SK-N-SH (cell line): ENCODE measurements around the gene ZNF724. TPM values are rescaled to one million over a fixed set of nuclear protein-coding genes. Genes with fewer than 3 reads are reported as not detected.

ENCODE experiments used
- CTCF ChIA-PET: fragments of 300-600, 350-600 bp; formaldehyde crosslinking; extraction: SDS; loops from one replicate; lab custom pipeline; 2021; lab: Yijun Ruan, JAX
- POLR2A ChIA-PET: fragments of 350-600 bp; sonication (Branson Sonifier 250); formaldehyde crosslinking; extraction: SDS; loops from one replicate; lab custom pipeline; 2020; ENCODE audit warnings: antibody characterized with exemption, inconsistent platforms; lab: Yijun Ruan, JAX
- DNase-seq: peaks from one replicate; pipeline ENCODE4 v3.0.0; 2012
- H2AFZ ChIP-seq: fragments of 200-600 bp; sonication (generic); 2 replicates; pipeline ENCODE4 v1.8.1; 2016; ENCODE audit warnings: antibody characterized with exemption, mild to moderate bottlenecking, low read depth
- H3F3A ChIP-seq: fragments of 200-600 bp; sonication (generic); replicated peaks from 2 replicates; pipeline ENCODE3; 2016; ENCODE audit warnings: antibody characterized with exemption, mild to moderate bottlenecking; ENCODE audit not compliant: insufficient read depth
- H3K27ac ChIP-seq, 2 experiments: fragments of 200-500 bp in 1 of 2; fragments of 200-600 bp in 1 of 2; sonication (Bioruptor generic) in 1 of 2; sonication (generic), shearing (Covaris generic) in 1 of 2; 2 replicates each; pipeline versions ENCODE4 v1.5.1 to v1.6.1; 2014 to 2016; ENCODE audit warnings: low read depth in 2 of 2, inconsistent platforms in 1 of 2, low read length in 1 of 2, mild to moderate bottlenecking in 1 of 2, mixed read lengths in 1 of 2
- H3K27me3 ChIP-seq: fragments of 200-600 bp; sonication (generic), shearing (Covaris generic); 2 replicates; pipeline ENCODE4 v1.6.1; 2016; ENCODE audit warnings: mixed run types; ENCODE audit not compliant: insufficient read depth
- H3K36me3 ChIP-seq, 2 experiments: fragments of 200-500 bp in 1 of 2; fragments of 200-600 bp in 1 of 2; sonication (Bioruptor generic) in 1 of 2; sonication (generic) in 1 of 2; replicated peaks in 1 of 2; 2 replicates each; pipeline versions ENCODE3 to v1.5.1; 2014 to 2016; ENCODE audit warnings: low read length in 1 of 2, mild to moderate bottlenecking in 1 of 2; ENCODE audit not compliant: insufficient read depth in 2 of 2, control insufficient read depth in 1 of 2
- H3K4me1 ChIP-seq, 2 experiments: fragments of 200-500 bp in 1 of 2; fragments of 200-600 bp in 1 of 2; sonication (Bioruptor generic) in 1 of 2; sonication (generic), shearing (Covaris generic) in 1 of 2; 2 replicates each; pipeline versions ENCODE4 v1.5.1 to v1.6.1; 2014 to 2016; ENCODE audit warnings: low read depth in 1 of 2, low read length in 1 of 2, mixed run types in 1 of 2; ENCODE audit not compliant: insufficient read depth in 2 of 2, control insufficient read depth in 1 of 2
- H3K4me2 ChIP-seq: fragments of 200-600 bp; sonication (generic), shearing (Covaris generic); 2 replicates; pipeline ENCODE4 v1.6.1; 2017; ENCODE audit warnings: mixed run types
- H3K4me3 ChIP-seq, 2 experiments: fragments of 200-500 bp in 1 of 2; fragments of 200-600 bp in 1 of 2; sonication (Bioruptor generic) in 1 of 2; sonication (generic), shearing (Covaris generic) in 1 of 2; 2 replicates each; pipeline versions ENCODE4 v1.5.1 to v1.8.1; 2014 to 2016; ENCODE audit warnings: low read depth in 2 of 2, inconsistent platforms in 1 of 2, low read length in 1 of 2, mild to moderate bottlenecking in 1 of 2, mixed read lengths in 1 of 2, moderate library complexity in 1 of 2
- H3K79me2 ChIP-seq: fragments of 200-600 bp; sonication (generic); 2 replicates; pipeline ENCODE4 v1.8.1; 2017; ENCODE audit warnings: mild to moderate bottlenecking; ENCODE audit not compliant: insufficient read depth
- H3K9ac ChIP-seq: fragments of 200-600 bp; sonication (generic); 2 replicates; pipeline ENCODE4 v1.6.1; 2017; ENCODE audit warnings: mixed run types
- H3K9me2 ChIP-seq: fragments of 200-600 bp; sonication (generic); 2 replicates; pipeline ENCODE4 v1.6.1; 2017; ENCODE audit warnings: mixed run types
- H3K9me3 ChIP-seq: fragments of 200-600 bp; sonication (generic); 2 replicates; pipeline ENCODE4 v1.6.1; 2017; ENCODE audit warnings: mixed run types, mild to moderate bottlenecking, moderate library complexity
- H4K20me1 ChIP-seq: fragments of 200-600 bp; sonication (generic); 2 replicates; pipeline ENCODE4 v1.6.1; 2017; ENCODE audit warnings: mild to moderate bottlenecking, mixed run types; ENCODE audit not compliant: insufficient read depth
- CHD2 ChIP-seq: fragments of 150-350 bp; IDR thresholded peaks from 2 replicates; pipeline ENCODE4 v1.6.1; 2018; ENCODE audit warnings: low read length; ENCODE audit not compliant: partially characterized antibody
- ELF1 ChIP-seq: IDR thresholded peaks from 2 replicates; pipeline ENCODE4 v1.4.0; 2012
- FOXM1 ChIP-seq: IDR thresholded peaks from 2 replicates; pipeline ENCODE4 v1.4.0; 2012; ENCODE audit warnings: low read depth, mild to moderate bottlenecking
- GABPA ChIP-seq: IDR thresholded peaks from 2 replicates; pipeline ENCODE4 v1.4.0; 2012; ENCODE audit warnings: low read depth, mild to moderate bottlenecking
- GATA2 ChIP-seq: sonication (generic); formaldehyde crosslinking; IDR thresholded peaks from 2 replicates; pipeline ENCODE4 v1.5.0; 2020; ENCODE audit warnings: mild to moderate bottlenecking, missing genetic modification reagents
- MXI1 ChIP-seq: IDR thresholded peaks from 2 replicates; pipeline ENCODE4 v1.6.1; 2012; ENCODE audit warnings: mild to moderate bottlenecking, low read depth, low read length, improper control_type of control experiment
- POLR2AphosphoS5 ChIP-seq: IDR thresholded peaks from 2 replicates; pipeline ENCODE4 v1.6.1; 2012; ENCODE audit warnings: low read depth, low read length
- RFX5 ChIP-seq: IDR thresholded peaks from 2 replicates; pipeline ENCODE4 v1.6.1; 2012; ENCODE audit warnings: mild to moderate bottlenecking, improper control_type of control experiment, low read length
- SIN3A ChIP-seq: IDR thresholded peaks from 2 replicates; pipeline ENCODE4 v1.6.1; 2012; ENCODE audit warnings: low read depth, mild to moderate bottlenecking, low read length, moderate library complexity, borderline replicate concordance
- USF2 ChIP-seq: fragments of 150-350 bp; IDR thresholded peaks from 2 replicates; pipeline ENCODE4 v1.6.1; 2017; ENCODE audit warnings: antibody characterized with exemption, low read length, low read depth, borderline replicate concordance
- YY1 ChIP-seq: IDR thresholded peaks from 2 replicates; pipeline ENCODE4 v1.4.0; 2012; ENCODE audit warnings: low read depth, mild to moderate bottlenecking
- ZBTB33 ChIP-seq: IDR thresholded peaks from 2 replicates; pipeline ENCODE4 v1.4.0; 2012; ENCODE audit warnings: low read depth, borderline replicate concordance
- WGBS: methylation state at CpG from one replicate; pipeline ENCODE4 v1.1.6; 2017; ENCODE audit warnings: low lambda C conversion rate; 5-methylcytosine and 5-hydroxymethylcytosine counted together
- polyA plus RNA-seq, 3 experiments: library from polyadenylated mRNA; depleted of rRNA; stranded (reverse); fragments of >200 nt; gene quantifications; 2 replicates each; pipeline ENCODE4 v1.2.3, GENCODE V29; 2012
- TF ChIP-seq, protein P1 (sequence below): IDR thresholded peaks from 2 replicates; pipeline ENCODE4 v1.4.0; 2012; ENCODE audit warnings: low read depth
- TF ChIP-seq, protein P2 (sequence below): IDR thresholded peaks from 2 replicates; pipeline ENCODE4; 2012
- TF ChIP-seq, protein P3 (sequence below): fragments of 150-350 bp; IDR thresholded peaks from 2 replicates; pipeline ENCODE4 v1.6.1; 2016; ENCODE audit warnings: mild to moderate bottlenecking, low read depth, low read length

Gene ZNF724
- 0.56 and 0.57 TPM in 2 replicates for polyA plus RNA-seq (2012; rRNA removed)
- 0.73 and 1.0 TPM in 2 replicates for polyA plus RNA-seq (2012; cell fraction: cytosol; rRNA removed)
- 0.63 and 0.76 TPM in 2 replicates for polyA plus RNA-seq (2012; cell fraction: nucleus; rRNA removed)

DNA sequence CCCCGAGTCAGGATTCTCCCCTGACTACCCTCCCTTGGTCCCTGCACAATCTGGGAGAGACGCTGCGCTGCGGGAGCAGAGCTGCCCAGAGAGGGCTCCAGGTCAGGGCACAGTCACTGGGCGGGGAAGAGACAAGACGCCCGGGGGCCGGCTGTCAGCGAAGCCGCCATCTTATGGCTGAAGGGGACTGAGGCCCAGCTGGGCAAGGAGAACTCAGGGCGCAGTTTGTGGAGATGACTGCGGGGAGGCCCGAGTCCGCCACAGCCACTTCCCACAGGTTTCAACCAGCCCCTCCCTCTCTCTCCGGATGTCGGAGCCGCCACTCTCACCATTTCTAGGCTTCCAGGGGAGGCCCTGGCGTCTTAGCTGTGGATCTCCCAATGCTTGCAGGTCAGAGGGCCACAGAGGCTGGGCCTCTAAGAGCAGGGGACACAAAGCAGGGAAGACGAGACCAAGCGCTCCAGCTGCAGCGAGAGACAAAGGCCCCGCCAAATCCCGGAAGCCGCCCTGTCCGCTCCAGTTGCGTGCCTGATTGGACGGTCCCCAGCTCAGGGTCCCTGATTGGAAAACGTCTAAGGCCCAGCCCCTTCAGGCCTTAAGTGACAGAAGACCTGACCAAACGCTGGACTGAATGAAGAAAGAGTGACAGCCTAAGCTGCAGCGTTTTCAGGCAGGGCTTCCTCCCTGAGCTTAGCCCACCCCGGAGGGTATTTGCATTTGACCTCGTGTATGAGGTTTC lies at the start of gene ZNF724:
TSS of gene ZNF724 (minus strand) at position 484 of the 739 bp plus-strand sequence. CDS start at position 332, 152 bp downstream.
- H3K4me2 ChIP-seq, result peak within 1 kb of the TSS; percentile 92
- peak; percentile 85 for DNase-seq
- no peaks in the 10 kb centered on the region for H3K4me1 ChIP-seq
- 2% methylated on average over 11 of the region's 32 CpGs for WGBS
- H4K20me1 ChIP-seq, result no peaks in the 10 kb centered on the region
- peaks cover 0 to 33% of the 10 kb centered on the region in 2 experiments for H3K36me3 ChIP-seq
- peak within 1 kb of the TSS; percentile 96 for H2AFZ ChIP-seq
- H3K4me3 ChIP-seq, result peak within 1 kb of the TSS; percentile 64 to 84
- H3F3A ChIP-seq, result peaks cover 12% of the 10 kb centered on the region
- H3K9me3 ChIP-seq, result 0 out of 2 replicates have a peak, but pooled peaks cover 8% of the 10 kb centered on the region
- H3K9me2 ChIP-seq, result no peaks in the 10 kb centered on the region
- H3K9ac ChIP-seq, result peak within 1 kb of the TSS; percentile 81
- POLR2A ChIA-PET, result interaction anchor here (0.6 to 1.4 kb wide), 4 partner anchors 9 to 133 kb away, joined by 3 to 17 read pairs (median 4); partner anchors contain the start of gene ZNF730
- no peaks in the 10 kb centered on the region for H3K27me3 ChIP-seq
- peaks cover 40% of the 10 kb centered on the region for H3K79me2 ChIP-seq
- CTCF ChIA-PET, result interaction anchor here (1.4 kb wide), 1 partner anchor 191 kb away, joined by 4 read pairs; no protein-coding TSS in a partner anchor
- H3K27ac ChIP-seq, result peak within 1 kb of the TSS; percentile 65 to 67; a peak in 3 of 4 replicates
- TF ChIP-seq, protein P1, sequence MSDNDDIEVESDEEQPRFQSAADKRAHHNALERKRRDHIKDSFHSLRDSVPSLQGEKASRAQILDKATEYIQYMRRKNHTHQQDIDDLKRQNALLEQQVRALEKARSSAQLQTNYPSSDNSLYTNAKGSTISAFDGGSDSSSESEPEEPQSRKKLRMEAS, result peak; percentile 69
- TF ChIP-seq MXI1 (peak; percentile 90), YY1 (peak; percentile 81), SIN3A (peak; percentile 67; the same call in 1 of the 2 replicates), FOXM1 (no peak), RFX5 (peak; percentile 19; the same call in 1 of the 2 replicates), CHD2 (peak; percentile 91), USF2 (no peak), GATA2 (CRISPR knock-in tag) (no peak), POLR2AphosphoS5 (no peak; the same call in 1 of the 2 replicates), ELF1 (peak; percentile 69), GABPA (peak; percentile 80), ZBTB33 (0 out of 2 replicates have a peak, but pooled peaks have one; percentile 12)
- TF ChIP-seq, protein P2, sequence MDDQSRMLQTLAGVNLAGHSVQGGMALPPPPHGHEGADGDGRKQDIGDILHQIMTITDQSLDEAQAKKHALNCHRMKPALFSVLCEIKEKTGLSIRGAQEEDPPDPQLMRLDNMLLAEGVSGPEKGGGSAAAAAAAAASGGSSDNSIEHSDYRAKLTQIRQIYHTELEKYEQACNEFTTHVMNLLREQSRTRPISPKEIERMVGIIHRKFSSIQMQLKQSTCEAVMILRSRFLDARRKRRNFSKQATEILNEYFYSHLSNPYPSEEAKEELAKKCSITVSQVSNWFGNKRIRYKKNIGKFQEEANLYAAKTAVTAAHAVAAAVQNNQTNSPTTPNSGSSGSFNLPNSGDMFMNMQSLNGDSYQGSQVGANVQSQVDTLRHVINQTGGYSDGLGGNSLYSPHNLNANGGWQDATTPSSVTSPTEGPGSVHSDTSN, result peak; percentile 100
- TF ChIP-seq, protein P3, sequence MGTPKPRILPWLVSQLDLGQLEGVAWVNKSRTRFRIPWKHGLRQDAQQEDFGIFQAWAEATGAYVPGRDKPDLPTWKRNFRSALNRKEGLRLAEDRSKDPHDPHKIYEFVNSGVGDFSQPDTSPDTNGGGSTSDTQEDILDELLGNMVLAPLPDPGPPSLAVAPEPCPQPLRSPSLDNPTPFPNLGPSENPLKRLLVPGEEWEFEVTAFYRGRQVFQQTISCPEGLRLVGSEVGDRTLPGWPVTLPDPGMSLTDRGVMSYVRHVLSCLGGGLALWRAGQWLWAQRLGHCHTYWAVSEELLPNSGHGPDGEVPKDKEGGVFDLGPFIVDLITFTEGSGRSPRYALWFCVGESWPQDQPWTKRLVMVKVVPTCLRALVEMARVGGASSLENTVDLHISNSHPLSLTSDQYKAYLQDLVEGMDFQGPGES, result peak; percentile 88
- TF ChIP-seq, all 33 proteins: peak for 11
